Measurements from ENCODE around the gene HOXB3.

Gene HOXB3

DNA sequence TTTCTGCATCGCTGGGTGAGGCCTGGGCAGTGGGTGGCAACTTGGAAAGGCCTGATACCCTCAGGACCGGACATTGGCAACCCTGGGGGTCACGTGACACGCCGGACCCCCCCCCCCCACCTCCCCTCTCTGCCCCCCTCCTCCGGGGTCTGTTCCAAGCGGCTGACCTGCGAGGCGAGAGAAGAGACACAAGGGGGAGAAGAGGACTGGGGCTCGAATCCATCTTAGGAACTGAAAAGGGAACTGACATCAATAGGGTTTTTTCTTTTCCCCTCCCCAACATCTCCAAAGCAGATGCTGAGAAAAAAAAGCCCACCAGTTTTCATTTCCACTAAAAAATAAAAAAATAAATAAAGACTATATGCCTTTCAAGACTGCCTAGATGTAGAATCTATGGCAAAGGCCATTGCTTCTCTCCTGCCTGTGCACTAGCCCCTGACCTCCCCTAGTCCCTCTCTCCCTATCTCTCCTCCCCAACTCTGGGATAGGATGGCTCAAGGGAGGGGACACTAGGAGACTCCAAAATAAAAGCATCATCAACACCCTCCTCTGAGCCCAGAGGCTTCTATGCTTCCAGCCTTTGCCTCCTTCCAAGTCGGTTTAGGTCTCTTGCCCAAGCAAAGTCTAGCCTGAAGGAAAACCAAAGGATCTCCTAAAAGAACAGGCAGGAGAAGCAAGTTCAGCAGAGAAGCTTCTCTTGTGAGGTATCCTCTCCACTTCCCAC lies 37.4 kb downstream of the HOXB3 start (continued):
- TF ChIP-seq, protein P1, sequence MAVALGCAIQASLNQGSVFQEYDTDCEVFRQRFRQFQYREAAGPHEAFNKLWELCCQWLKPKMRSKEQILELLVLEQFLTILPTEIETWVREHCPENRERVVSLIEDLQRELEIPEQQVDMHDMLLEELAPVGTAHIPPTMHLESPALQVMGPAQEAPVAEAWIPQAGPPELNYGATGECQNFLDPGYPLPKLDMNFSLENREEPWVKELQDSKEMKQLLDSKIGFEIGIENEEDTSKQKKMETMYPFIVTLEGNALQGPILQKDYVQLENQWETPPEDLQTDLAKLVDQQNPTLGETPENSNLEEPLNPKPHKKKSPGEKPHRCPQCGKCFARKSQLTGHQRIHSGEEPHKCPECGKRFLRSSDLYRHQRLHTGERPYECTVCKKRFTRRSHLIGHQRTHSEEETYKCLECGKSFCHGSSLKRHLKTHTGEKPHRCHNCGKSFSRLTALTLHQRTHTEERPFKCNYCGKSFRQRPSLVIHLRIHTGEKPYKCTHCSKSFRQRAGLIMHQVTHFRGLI (tag by site-specific recombination; IDR thresholded peaks at IDR 0.05): no peak
- TF ChIP-seq ZNF157 (tag by site-specific recombination; IDR thresholded peaks at IDR 0.05) (no peak), KLF7 (tag by site-specific recombination; IDR thresholded peaks at IDR 0.05; ENCODE audit: borderline replicate concordance) (no peak), ZNF266 (tag by site-specific recombination; IDR thresholded peaks at IDR 0.05; ENCODE audit: low read depth) (no peak), ZNF529 (tag by site-specific recombination; IDR thresholded peaks at IDR 0.05; ENCODE audit: insufficient replicate concordance) (no peak), ZBTB1 (tag by site-specific recombination; IDR thresholded peaks at IDR 0.05) (no peak)
- TF ChIP-seq, protein P2, sequence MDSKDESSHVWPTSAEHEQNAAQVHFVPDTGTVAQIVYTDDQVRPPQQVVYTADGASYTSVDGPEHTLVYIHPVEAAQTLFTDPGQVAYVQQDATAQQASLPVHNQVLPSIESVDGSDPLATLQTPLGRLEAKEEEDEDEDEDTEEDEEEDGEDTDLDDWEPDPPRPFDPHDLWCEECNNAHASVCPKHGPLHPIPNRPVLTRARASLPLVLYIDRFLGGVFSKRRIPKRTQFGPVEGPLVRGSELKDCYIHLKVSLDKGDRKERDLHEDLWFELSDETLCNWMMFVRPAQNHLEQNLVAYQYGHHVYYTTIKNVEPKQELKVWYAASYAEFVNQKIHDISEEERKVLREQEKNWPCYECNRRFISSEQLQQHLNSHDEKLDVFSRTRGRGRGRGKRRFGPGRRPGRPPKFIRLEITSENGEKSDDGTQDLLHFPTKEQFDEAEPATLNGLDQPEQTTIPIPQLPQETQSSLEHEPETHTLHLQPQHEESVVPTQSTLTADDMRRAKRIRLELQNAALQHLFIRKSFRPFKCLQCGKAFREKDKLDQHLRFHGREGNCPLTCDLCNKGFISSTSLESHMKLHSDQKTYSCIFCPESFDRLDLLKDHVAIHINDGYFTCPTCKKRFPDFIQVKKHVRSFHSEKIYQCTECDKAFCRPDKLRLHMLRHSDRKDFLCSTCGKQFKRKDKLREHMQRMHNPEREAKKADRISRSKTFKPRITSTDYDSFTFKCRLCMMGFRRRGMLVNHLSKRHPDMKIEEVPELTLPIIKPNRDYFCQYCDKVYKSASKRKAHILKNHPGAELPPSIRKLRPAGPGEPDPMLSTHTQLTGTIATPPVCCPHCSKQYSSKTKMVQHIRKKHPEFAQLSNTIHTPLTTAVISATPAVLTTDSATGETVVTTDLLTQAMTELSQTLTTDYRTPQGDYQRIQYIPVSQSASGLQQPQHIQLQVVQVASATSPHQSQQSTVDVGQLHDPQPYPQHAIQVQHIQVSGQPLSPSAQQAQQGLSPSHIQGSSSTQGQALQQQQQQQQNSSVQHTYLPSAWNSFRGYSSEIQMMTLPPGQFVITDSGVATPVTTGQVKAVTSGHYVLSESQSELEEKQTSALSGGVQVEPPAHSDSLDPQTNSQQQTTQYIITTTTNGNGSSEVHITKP (tag by site-specific recombination; IDR thresholded peaks at IDR 0.05): peak; percentile 13; the same call in 1 of the 2 replicates

DNA sequence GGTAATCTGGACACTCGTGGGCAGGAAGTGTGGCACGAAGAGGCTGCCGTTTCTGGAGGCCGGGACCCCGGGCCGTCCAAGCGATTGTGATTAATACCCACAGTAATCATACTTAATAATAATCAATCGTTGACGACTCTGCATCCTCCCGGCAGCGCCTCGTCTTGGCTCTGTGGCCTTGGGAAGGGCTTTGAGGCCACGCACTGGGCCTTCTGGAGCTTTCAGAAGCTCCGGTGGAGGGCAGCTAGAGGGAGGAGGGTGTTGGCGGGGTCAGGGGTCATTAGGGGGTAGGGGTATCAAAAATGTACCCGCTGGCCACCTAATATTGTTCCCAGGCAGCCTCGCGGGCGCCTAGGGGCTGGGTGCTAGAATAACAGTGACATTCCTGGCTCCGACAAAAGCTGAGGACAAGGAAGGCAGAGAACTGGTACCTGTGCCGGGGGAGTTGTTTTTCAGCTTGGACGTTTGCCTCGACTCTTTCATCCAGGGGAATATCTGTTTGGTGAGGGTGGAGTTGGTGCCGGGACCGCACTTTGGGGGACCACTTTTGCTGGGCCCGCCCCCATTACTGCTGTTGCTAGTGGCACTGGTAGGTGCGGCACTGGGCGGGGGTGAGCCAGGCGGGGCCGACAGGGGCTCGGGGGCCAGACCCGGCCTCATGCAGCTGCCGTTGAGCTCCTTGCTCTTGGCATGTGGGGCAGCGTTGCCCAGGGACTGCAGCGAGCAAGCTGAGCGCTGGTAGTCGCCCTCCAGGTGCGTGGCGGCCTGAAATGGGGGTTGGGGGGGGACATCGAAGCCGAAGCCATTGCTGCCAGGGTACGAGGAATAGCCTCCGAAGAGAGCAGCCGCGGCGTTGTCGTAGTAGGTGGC lies 38.2 kb downstream of the HOXB3 start:
- H3K4me3 ChIP-seq (ENCODE audit: low read depth, low read length): no peak overlapping the region
- TF ChIP-seq ZNF791 (tag by site-specific recombination; IDR thresholded peaks at IDR 0.05) (no peak), ZNF571 (tag by site-specific recombination; IDR thresholded peaks at IDR 0.05) (no peak), ZNF561 (tag by site-specific recombination; IDR thresholded peaks at IDR 0.05; ENCODE audit: borderline replicate concordance) (no peak), GLIS1 (tag by site-specific recombination; IDR thresholded peaks at IDR 0.05) (no peak)
- TF ChIP-seq, protein P3, sequence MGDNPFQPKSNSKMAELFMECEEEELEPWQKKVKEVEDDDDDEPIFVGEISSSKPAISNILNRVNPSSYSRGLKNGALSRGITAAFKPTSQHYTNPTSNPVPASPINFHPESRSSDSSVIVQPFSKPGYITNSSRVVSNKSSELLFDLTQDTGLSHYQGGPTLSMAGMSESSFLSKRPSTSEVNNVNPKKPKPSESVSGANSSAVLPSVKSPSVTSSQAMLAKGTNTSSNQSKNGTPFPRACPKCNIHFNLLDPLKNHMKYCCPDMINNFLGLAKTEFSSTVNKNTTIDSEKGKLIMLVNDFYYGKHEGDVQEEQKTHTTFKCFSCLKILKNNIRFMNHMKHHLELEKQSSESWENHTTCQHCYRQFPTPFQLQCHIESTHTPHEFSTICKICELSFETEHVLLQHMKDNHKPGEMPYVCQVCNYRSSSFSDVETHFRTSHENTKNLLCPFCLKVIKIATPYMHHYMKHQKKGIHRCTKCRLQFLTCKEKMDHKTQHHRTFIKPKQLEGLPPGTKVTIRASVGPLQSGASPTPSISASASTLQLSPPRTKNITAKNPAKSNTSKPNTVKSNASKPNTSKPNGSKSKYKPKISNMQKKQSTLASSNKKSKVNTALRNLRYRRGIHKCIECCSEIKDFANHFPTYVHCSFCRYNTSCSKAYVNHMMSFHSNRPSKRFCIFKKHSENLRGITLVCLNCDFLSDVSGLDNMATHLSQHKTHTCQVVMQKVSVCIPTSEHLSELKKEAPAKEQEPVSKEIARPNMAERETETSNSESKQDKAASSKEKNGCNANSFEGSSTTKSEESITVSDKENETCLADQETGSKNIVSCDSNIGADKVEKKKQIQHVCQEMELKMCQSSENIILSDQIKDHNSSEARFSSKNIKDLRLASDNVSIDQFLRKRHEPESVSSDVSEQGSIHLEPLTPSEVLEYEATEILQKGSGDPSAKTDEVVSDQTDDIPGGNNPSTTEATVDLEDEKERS (tag by site-specific recombination; IDR thresholded peaks at IDR 0.05): no peak
- TF ChIP-seq, protein P4, sequence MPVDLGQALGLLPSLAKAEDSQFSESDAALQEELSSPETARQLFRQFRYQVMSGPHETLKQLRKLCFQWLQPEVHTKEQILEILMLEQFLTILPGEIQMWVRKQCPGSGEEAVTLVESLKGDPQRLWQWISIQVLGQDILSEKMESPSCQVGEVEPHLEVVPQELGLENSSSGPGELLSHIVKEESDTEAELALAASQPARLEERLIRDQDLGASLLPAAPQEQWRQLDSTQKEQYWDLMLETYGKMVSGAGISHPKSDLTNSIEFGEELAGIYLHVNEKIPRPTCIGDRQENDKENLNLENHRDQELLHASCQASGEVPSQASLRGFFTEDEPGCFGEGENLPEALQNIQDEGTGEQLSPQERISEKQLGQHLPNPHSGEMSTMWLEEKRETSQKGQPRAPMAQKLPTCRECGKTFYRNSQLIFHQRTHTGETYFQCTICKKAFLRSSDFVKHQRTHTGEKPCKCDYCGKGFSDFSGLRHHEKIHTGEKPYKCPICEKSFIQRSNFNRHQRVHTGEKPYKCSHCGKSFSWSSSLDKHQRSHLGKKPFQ (tag by site-specific recombination; IDR thresholded peaks at IDR 0.05): no peak

More for the DNA sequence above, 38.2 kb downstream of the HOXB3 start:
- Histone ChIP-seq H3K9me3 (ENCODE audit: control insufficient read depth, insufficient read depth, low read depth, low read length) (no peaks in the 10 kb centered on the region), H3K36me3 (ENCODE audit: control insufficient read depth in 2 of 2, insufficient read depth in 1 of 2, low read length in 2 of 2) (peaks cover 15 to 51% of the 10 kb centered on the region in 2 experiments), H3K27ac (ENCODE audit: extremely low read depth, low read depth, low read length) (no peak overlapping the region), H3K4me1 (ENCODE audit: control insufficient read depth, insufficient read depth, low read length) (peaks cover 53% of the 10 kb centered on the region)
- CTCF ChIA-PET: interaction anchor here (0.5 to 0.6 kb wide), 3 partner anchors 14 to 36 kb away, joined by 3 read pairs; no protein-coding TSS in a partner anchor
- POLR2A ChIA-PET: interaction anchor here (1.0 kb wide), 1 partner anchor 10 kb away, joined by 3 read pairs; no protein-coding TSS in a partner anchor

Data from HEK293 (cell line).